Activated B cell treated with CpG ODN at 0.5 μM for 24 hours (primary cell): Measurements from ENCODE around the gene THSD7A. TPM values are rescaled to one million over a fixed set of nuclear protein-coding genes. Genes with fewer than 3 reads are reported as not detected.

Experiments used
- ATAC-seq: fragments of 200-7000 bp; cut with Tn5 transposase; one replicate; pipeline ENCODE4 v1.10.0; 2021; ENCODE audit warnings: low read depth, mild to moderate bottlenecking, moderate library complexity
- CTCF ChIA-PET: fragments of 350-600 bp; sonication (Branson Sonifier 250); formaldehyde crosslinking; loops from one replicate; lab custom pipeline; 2021; ENCODE audit warnings: antibody characterized with exemption; lab: Charles Lee
- POLR2A ChIA-PET: fragments of 350-600 bp; sonication (Branson Sonifier 250); formaldehyde crosslinking; loops from one replicate; lab custom pipeline; 2021; ENCODE audit warnings: antibody characterized with exemption; lab: Charles Lee
- DNase-seq: peaks from one replicate; pipeline ENCODE4 v3.0.0; 2022
- H3K27ac Mint-ChIP-seq: one replicate; pipeline ENCODE4 v1.8.0; 2020; ENCODE audit warnings: mixed read lengths
- H3K27me3 Mint-ChIP-seq: one replicate; pipeline ENCODE4 v1.8.0; 2021; ENCODE audit warnings: mixed read lengths
- H3K36me3 Mint-ChIP-seq: one replicate; pipeline ENCODE4 v1.8.0; 2021; ENCODE audit warnings: low read depth, mixed read lengths
- H3K4me1 Mint-ChIP-seq: one replicate; pipeline ENCODE4 v1.8.0; 2021; ENCODE audit warnings: mixed read lengths
- H3K4me3 Mint-ChIP-seq: one replicate; pipeline ENCODE4 v1.8.0; 2020; ENCODE audit warnings: mild to moderate bottlenecking, mixed read lengths
- H3K9me3 Mint-ChIP-seq: one replicate; pipeline ENCODE4 v1.8.0; 2020; ENCODE audit warnings: mixed read lengths
- CTCF ChIP-seq: fragments of 200-600 bp; IDR thresholded peaks from one replicate; pipeline ENCODE4 v1.8.0; 2022; ENCODE audit warnings: antibody characterized with exemption, mild to moderate bottlenecking
- intact Hi-C: fragments of 100-400 bp; cut with micrococcal nuclease; formaldehyde crosslinking; loops from one replicate; pipeline ENCODE4 v1.15.1; 2024
- total RNA-seq: library from RNA; stranded (reverse); gene quantifications from 2 replicates; pipeline ENCODE4 v1.2.3, GENCODE V29; 2022

Gene THSD7A
- total RNA-seq, 1 donor from 2014 or later = not detected

- Mint-ChIP-seq H3K4me3 (no peak overlapping the region), H3K9me3 (no peaks in the 10 kb centered on the region), H3K4me1 (no peaks in the 10 kb centered on the region), H3K27ac (no peak overlapping the region), H3K36me3 (no peaks in the 10 kb centered on the region), H3K27me3 (no peaks in the 10 kb centered on the region)
- intact Hi-C loops = no loop called here
- TF ChIP-seq CTCF = no peak
- ATAC-seq (no peak), DNase-seq (no peak)
- ChIA-PET POLR2A (no interaction called here), CTCF (no interaction called here)
Observed at GRCh38 chr7:11714205-11714604, 117.8 kb downstream of the THSD7A start.

- no peaks in the 10 kb centered on the region for H3K4me1 Mint-ChIP-seq
- intact Hi-C loops = no loop called here
- CTCF ChIA-PET = no interaction called here
Observed at GRCh38 chr7:11713352-11713751, 118.6 kb downstream of the THSD7A start.

GRCh38 chr7:11710377-11710776 is 121.6 kb downstream of the THSD7A start:
- H3K4me1 Mint-ChIP-seq = no peaks in the 10 kb centered on the region
- ChIA-PET POLR2A (no interaction called here), CTCF (no interaction called here)
- no peak for TF ChIP-seq CTCF
- H3K27me3 Mint-ChIP-seq = no peaks in the 10 kb centered on the region
- DNase-seq (no peak), ATAC-seq (no peak)
- H3K36me3 Mint-ChIP-seq = no peaks in the 10 kb centered on the region
- no peak overlapping the region for H3K27ac Mint-ChIP-seq
- H3K4me3 Mint-ChIP-seq = no peak overlapping the region
- no peaks in the 10 kb centered on the region for H3K9me3 Mint-ChIP-seq
- intact Hi-C loops = no loop called here

More at GRCh38 chr7:11713352-11713751, 118.6 kb downstream of the THSD7A start:
- no peak for DNase-seq
- H3K27me3 Mint-ChIP-seq = no peaks in the 10 kb centered on the region
- POLR2A ChIA-PET = no interaction called here
- no peaks in the 10 kb centered on the region for H3K9me3 Mint-ChIP-seq
- TF ChIP-seq CTCF = no peak
- H3K27ac Mint-ChIP-seq = no peak overlapping the region
- no peak for ATAC-seq
- no peak overlapping the region for H3K4me3 Mint-ChIP-seq
- no peaks in the 10 kb centered on the region for H3K36me3 Mint-ChIP-seq

GRCh38 chr7:11709196-11709595 is 122.8 kb downstream of the THSD7A start:
- Mint-ChIP-seq H3K4me3 (no peak overlapping the region), H3K27me3 (no peaks in the 10 kb centered on the region), H3K27ac (no peak overlapping the region), H3K4me1 (no peaks in the 10 kb centered on the region), H3K9me3 (no peaks in the 10 kb centered on the region), H3K36me3 (no peaks in the 10 kb centered on the region)
- DNase-seq (no peak), ATAC-seq (no peak)
- POLR2A ChIA-PET = no interaction called here
- no peak for TF ChIP-seq CTCF
- CTCF ChIA-PET = no interaction called here
- intact Hi-C loops = no loop called here

- intact Hi-C loops = no loop called here
- no peaks in the 10 kb centered on the region for H3K36me3 Mint-ChIP-seq
- no peak for ATAC-seq
- POLR2A ChIA-PET = no interaction called here
- no peaks in the 10 kb centered on the region for H3K27me3 Mint-ChIP-seq
- DNase-seq = no peak
- CTCF ChIA-PET = no interaction called here
- no peaks in the 10 kb centered on the region for H3K9me3 Mint-ChIP-seq
- no peaks in the 10 kb centered on the region for H3K4me1 Mint-ChIP-seq
- no peak for TF ChIP-seq CTCF
- no peak overlapping the region for H3K27ac Mint-ChIP-seq
- H3K4me3 Mint-ChIP-seq = no peak overlapping the region
Observed at GRCh38 chr7:11707606-11708193, 124.3 kb downstream of the THSD7A start.
